Measurements from ENCODE around the gene SSX2IP. TPM values are rescaled to one million over a fixed set of nuclear protein-coding genes. Genes with fewer than 3 reads are reported as not detected.

The SSX2IP gene
- 23.1 and 41.5 TPM in 2 replicates for total RNA-seq
- polyA plus RNA-seq: 13.8 and 35.8 TPM in 2 replicates
- 14.8 and 42.8 TPM in 2 replicates for polyA plus RNA-seq (2012)
- polyA minus RNA-seq (ENCODE audit: low replicate concordance): 1.6 and 3.1 TPM in 2 replicates

- peak within 1 kb of the TSS; percentile 83 for H3K4me2 ChIP-seq (ENCODE audit: extremely low read depth, insufficient read depth, low read length)
- H4K20me1 ChIP-seq (ENCODE audit: control insufficient read depth, extremely low read depth, insufficient read depth, low read length): no peaks in the 10 kb centered on the region
- peak within 1 kb of the TSS; percentile 67 for H3K9ac ChIP-seq (ENCODE audit: insufficient read depth, low read length)
- peaks cover 35% of the 10 kb centered on the region for H3K79me2 ChIP-seq (ENCODE audit: control insufficient read depth, insufficient read depth, low read length)
- peaks cover 7% of the 10 kb centered on the region for H3K4me1 ChIP-seq (ENCODE audit: control insufficient read depth, extremely low read depth, insufficient read depth, low read length)
- H2AFZ ChIP-seq (ENCODE audit: low read length): peak within 1 kb of the TSS; percentile 59
- H3K36me3 ChIP-seq (ENCODE audit: control insufficient read depth, insufficient read depth, low read length): no peaks in the 10 kb centered on the region
- H3K9me3 ChIP-seq (ENCODE audit: control insufficient read depth, insufficient read depth, low read depth, low read length): no peaks in the 10 kb centered on the region
- no peaks in the 10 kb centered on the region for H3K27me3 ChIP-seq (ENCODE audit: control insufficient read depth, insufficient read depth, low read length)
- no peak for TF ChIP-seq CTCF (conservative IDR thresholded peaks at IDR 0.05 in 1 of 2, IDR thresholded peaks at IDR 0.05 in 1 of 2; ENCODE audit: low read depth in 1 of 2, low read length in 2 of 2)
- TF ChIP-seq EZH2 (IDR thresholded peaks at IDR 0.05; ENCODE audit: low read length, missing control alignments): no peak
- peak within 1 kb of the TSS; percentile 65 for H3K27ac ChIP-seq (ENCODE audit: insufficient read depth, low read length)
- peak; percentile 96 to 97 for DNase-seq (ENCODE audit: low read depth in 2 of 2)
- H3K4me3 ChIP-seq (replicated peaks in 1 of 4; ENCODE audit: control extremely low read depth in 1 of 4, insufficient read depth in 1 of 4, low read depth in 3 of 4, low read length in 4 of 4): peak within 1 kb of the TSS; percentile 45 to 82 (median 68)
These were observed at the start of gene SSX2IP for GRCh38 chr1:84690397-84691121. TSS of gene SSX2IP (minus strand) at chr1:84690461. CDS start at chr1:84671219, 19,242 bp downstream.

GRCh38 chr1:84738237-84738636, 48.0 kb upstream of the SSX2IP start:
- Histone ChIP-seq H3K4me3 (replicated peaks in 1 of 4; ENCODE audit: control extremely low read depth in 1 of 4, insufficient read depth in 1 of 4, low read depth in 3 of 4, low read length in 4 of 4) (no peak overlapping the region), H3K36me3 (ENCODE audit: control insufficient read depth, insufficient read depth, low read length) (no peaks in the 10 kb centered on the region), H3K79me2 (ENCODE audit: control insufficient read depth, insufficient read depth, low read length) (no peaks in the 10 kb centered on the region), H3K27ac (ENCODE audit: insufficient read depth, low read length) (no peak overlapping the region), H3K9ac (ENCODE audit: insufficient read depth, low read length) (no peak overlapping the region), H4K20me1 (ENCODE audit: control insufficient read depth, extremely low read depth, insufficient read depth, low read length) (no peaks in the 10 kb centered on the region), H3K4me2 (ENCODE audit: extremely low read depth, insufficient read depth, low read length) (no peak overlapping the region), H3K27me3 (ENCODE audit: control insufficient read depth, insufficient read depth, low read length) (no peaks in the 10 kb centered on the region), H3K4me1 (ENCODE audit: control insufficient read depth, extremely low read depth, insufficient read depth, low read length) (no peaks in the 10 kb centered on the region), H3K9me3 (ENCODE audit: control insufficient read depth, insufficient read depth, low read depth, low read length) (no peaks in the 10 kb centered on the region), H2AFZ (ENCODE audit: low read length) (no peak overlapping the region)
- no peak for DNase-seq (ENCODE audit: low read depth in 2 of 2)
- TF ChIP-seq EZH2 (IDR thresholded peaks at IDR 0.05; ENCODE audit: low read length, missing control alignments) (no peak), CTCF (conservative IDR thresholded peaks at IDR 0.05 in 1 of 2, IDR thresholded peaks at IDR 0.05 in 1 of 2; ENCODE audit: low read depth in 1 of 2, low read length in 2 of 2) (no peak)

GRCh38 chr1:84737590-84737989, 47.3 kb upstream of the SSX2IP start:
- Histone ChIP-seq H3K9me3 (ENCODE audit: control insufficient read depth, insufficient read depth, low read depth, low read length) (no peaks in the 10 kb centered on the region), H3K79me2 (ENCODE audit: control insufficient read depth, insufficient read depth, low read length) (no peaks in the 10 kb centered on the region), H3K4me3 (replicated peaks in 1 of 4; ENCODE audit: control extremely low read depth in 1 of 4, insufficient read depth in 1 of 4, low read depth in 3 of 4, low read length in 4 of 4) (no peak overlapping the region), H3K27me3 (ENCODE audit: control insufficient read depth, insufficient read depth, low read length) (no peaks in the 10 kb centered on the region), H2AFZ (ENCODE audit: low read length) (no peak overlapping the region), H3K4me2 (ENCODE audit: extremely low read depth, insufficient read depth, low read length) (no peak overlapping the region), H3K4me1 (ENCODE audit: control insufficient read depth, extremely low read depth, insufficient read depth, low read length) (no peaks in the 10 kb centered on the region), H3K9ac (ENCODE audit: insufficient read depth, low read length) (no peak overlapping the region), H4K20me1 (ENCODE audit: control insufficient read depth, extremely low read depth, insufficient read depth, low read length) (no peaks in the 10 kb centered on the region), H3K27ac (ENCODE audit: insufficient read depth, low read length) (no peak overlapping the region), H3K36me3 (ENCODE audit: control insufficient read depth, insufficient read depth, low read length) (no peaks in the 10 kb centered on the region)
- DNase-seq (ENCODE audit: low read depth in 2 of 2): no peak
- TF ChIP-seq CTCF (conservative IDR thresholded peaks at IDR 0.05 in 1 of 2, IDR thresholded peaks at IDR 0.05 in 1 of 2; ENCODE audit: low read depth in 1 of 2, low read length in 2 of 2) (no peak), EZH2 (IDR thresholded peaks at IDR 0.05; ENCODE audit: low read length, missing control alignments) (no peak)

Measured in fibroblast of lung (primary cell).